ENCODE results near the gene MC1R.

GRCh38 chr16:89954462-89954861, 35.8 kb downstream of the MC1R start:
- TF ChIP-seq CTCF (IDR thresholded peaks at IDR 0.05) (no peak), POLR2AphosphoS5 (IDR thresholded peaks at IDR 0.05) (no peak), POLR2A (IDR thresholded peaks at IDR 0.05; ENCODE audit: low read depth) (no peak), EP300 (IDR thresholded peaks at IDR 0.05) (no peak)
